A549 (cell line): ENCODE data around the gene MAPRE2. TPM values are rescaled to one million over a fixed set of nuclear protein-coding genes. Genes with fewer than 3 reads are reported as not detected.

Experiments used
- ATAC-seq, 2 experiments: fragments of 200-7000 bp in 1 of 2; fragments of >200 bp in 1 of 2; cut with Nextera tagmentation in 1 of 2; cut with Tn5 transposase in 1 of 2; 3 replicates each; pipeline versions ENCODE4 v1.8.0 to v1.9.1; 2018 to 2020; ENCODE audit warnings: mild to moderate bottlenecking in 1 of 2, moderate library complexity in 1 of 2
- CTCF ChIA-PET: fragments of 300-600 bp; sonication (Branson Sonifier 250); formaldehyde crosslinking; extraction: SDS; loops from one replicate; lab custom pipeline; 2021; ENCODE audit warnings: antibody characterized with exemption, inconsistent platforms; lab: Yijun Ruan, JAX
- POLR2A ChIA-PET: fragments of 350-600 bp; formaldehyde crosslinking; extraction: SDS; loops from one replicate; lab custom pipeline; 2021; ENCODE audit warnings: antibody characterized with exemption, inconsistent platforms; lab: Yijun Ruan, JAX
- DNase-seq, 2 experiments: peaks; one replicate each; pipeline versions ENCODE4 v3.0.0 to v3.0.0-alpha.2; 2011 to 2016; ENCODE audit warnings: low read depth in 1 of 2, low spot score in 1 of 2
- FAIRE-seq: peaks from 2 replicates; lab custom pipeline; 2011; peaks lifted over from hg19 to GRCh38; lab: Jason Lieb, UNC
- H3K27ac ChIP-seq, 2 experiments: fragments of >200 bp; sonication (Bioruptor Twin); formaldehyde crosslinking; 3 replicates each; pipeline ENCODE4 v1.5.1; 2016 to 2017
- H3K4me1 ChIP-seq: fragments of >200 bp; sonication (Bioruptor Twin); formaldehyde crosslinking; 3 replicates; pipeline ENCODE4 v1.6.1; 2016
- H3K4me2 ChIP-seq: fragments of >200 bp; sonication (Bioruptor Twin); formaldehyde crosslinking; 3 replicates; pipeline ENCODE4 v1.6.1; 2016
- H3K4me3 ChIP-seq: fragments of >200 bp; sonication (Bioruptor Twin); formaldehyde crosslinking; 3 replicates; pipeline ENCODE4 v1.5.1; 2016
- H3K9me3 ChIP-seq: fragments of >200 bp; sonication (Bioruptor Twin); formaldehyde crosslinking; 3 replicates; pipeline ENCODE4 v1.6.1; 2016
- CBX8 ChIP-seq: fragments of 200-600 bp; sonication (generic); IDR thresholded peaks from 2 replicates; pipeline ENCODE4 v1.6.1; 2016
- CHD4 ChIP-seq: fragments of 200-600 bp; sonication (generic); IDR thresholded peaks from 2 replicates; pipeline ENCODE4 v1.6.1; 2016; ENCODE audit warnings: antibody characterized with exemption, mild to moderate bottlenecking, borderline replicate concordance
- FOSB ChIP-seq: fragments of 250-450 bp; sonication (Bioruptor Pico); IDR thresholded peaks from 2 replicates; pipeline ENCODE4 v1.5.0; 2020; ENCODE audit warnings: mild to moderate bottlenecking, moderate library complexity
- HDAC2 ChIP-seq: fragments of 200-600 bp; sonication (generic); IDR thresholded peaks from 2 replicates; pipeline ENCODE4 v1.6.1; 2016
- HOXA7 ChIP-seq: fragments of 250-450 bp; sonication (Bioruptor Pico); IDR thresholded peaks from 2 replicates; pipeline ENCODE4 v1.5.0; 2020; ENCODE audit warnings: mild to moderate bottlenecking, moderate library complexity
- HOXB13 ChIP-seq: fragments of 250-450 bp; sonication (Bioruptor Pico); IDR thresholded peaks from 2 replicates; pipeline ENCODE4 v1.5.0; 2020; ENCODE audit warnings: low read depth, mild to moderate bottlenecking, moderate library complexity
- JUNB ChIP-seq: fragments of >200 bp; sonication (Bioruptor Twin); formaldehyde crosslinking; IDR thresholded peaks from 2 replicates; pipeline ENCODE4 v1.6.1; 2016
- KDM5A ChIP-seq: fragments of 200-600 bp; sonication (generic); IDR thresholded peaks from 2 replicates; pipeline ENCODE4 v1.6.1; 2016; ENCODE audit warnings: antibody characterized with exemption, mild to moderate bottlenecking
- MAFK ChIP-seq: fragments of 450-650 bp; IDR thresholded peaks from 2 replicates; pipeline ENCODE4 v1.6.1; 2014; ENCODE audit not compliant: partially characterized antibody
- NPAS2 ChIP-seq: fragments of 250-450 bp; sonication (Bioruptor Pico); IDR thresholded peaks from 2 replicates; pipeline ENCODE4 v1.8.0; 2022; ENCODE audit warnings: mild to moderate bottlenecking, moderate library complexity, borderline replicate concordance
- NR3C1 ChIP-seq: fragments of >200 bp; sonication (Bioruptor Twin); formaldehyde crosslinking; IDR thresholded peaks from 3 replicates; pipeline ENCODE4 v1.6.1; 2017
- PHF8 ChIP-seq: fragments of 200-600 bp; sonication (generic); IDR thresholded peaks from 2 replicates; pipeline ENCODE4 v1.6.1; 2016; ENCODE audit warnings: low read depth, mild to moderate bottlenecking, antibody characterized with exemption, moderate library complexity, borderline replicate concordance
- RARB ChIP-seq: fragments of 250-450 bp; sonication (Bioruptor Pico); IDR thresholded peaks from 2 replicates; pipeline ENCODE4 v1.8.0; 2021; ENCODE audit warnings: mild to moderate bottlenecking, moderate library complexity
- RNF2 ChIP-seq: fragments of 200-600 bp; sonication (generic); IDR thresholded peaks from 2 replicates; pipeline ENCODE4 v1.6.1; 2016; ENCODE audit warnings: low read depth, mild to moderate bottlenecking, antibody characterized with exemption, moderate library complexity, borderline replicate concordance
- TP53 ChIP-seq: fragments of 250-450 bp; sonication (Bioruptor Pico); IDR thresholded peaks from 2 replicates; pipeline ENCODE4 v1.5.0; 2021; ENCODE audit warnings: mild to moderate bottlenecking, moderate library complexity
- ZC3H11A ChIP-seq: fragments of 450-650 bp; IDR thresholded peaks from 2 replicates; pipeline ENCODE4 v1.6.1; 2014; ENCODE audit warnings: antibody characterized with exemption, mild to moderate bottlenecking
- ZFP36 ChIP-seq: fragments of 450-650 bp; IDR thresholded peaks from 2 replicates; pipeline ENCODE4 v1.6.1; 2014; ENCODE audit warnings: borderline replicate concordance; ENCODE audit not compliant: partially characterized antibody
- ZNF302 ChIP-seq: fragments of 250-450 bp; sonication (Bioruptor Pico); IDR thresholded peaks from 2 replicates; pipeline ENCODE4 v1.9.0; 2021; ENCODE audit warnings: inconsistent platforms, mild to moderate bottlenecking, moderate library complexity
- ZSCAN20 ChIP-seq: fragments of 250-450 bp; sonication (Bioruptor Pico); IDR thresholded peaks from 2 replicates; pipeline ENCODE4 v1.8.0; 2022; ENCODE audit warnings: mild to moderate bottlenecking, moderate library complexity
- WGBS: methylation state at CpG from one replicate; pipeline ENCODE4 v1.1.6; 2017; ENCODE audit errors: missing lambda C conversion rate; 5-methylcytosine and 5-hydroxymethylcytosine counted together
- polyA plus RNA-seq, 4 experiments: library from polyadenylated mRNA; depleted of rRNA in 3 of 4; stranded (reverse); fragments of >200 nt; fragmentation: RNase III in 1 of 4; extraction: RNeasy Plus Mini Kit Qiagen cat#74134 plus additional on column Dnase treatment in 1 of 4; gene quantifications; 2 replicates in 3 of 4; 3 replicates in 1 of 4; pipeline ENCODE4 v1.2.3, GENCODE V29; 2011 to 2017
- TF ChIP-seq, protein P1 (sequence below): fragments of 250-450 bp; sonication (Bioruptor Pico); IDR thresholded peaks from 2 replicates; pipeline ENCODE4 v1.5.0; 2020; ENCODE audit warnings: low read depth, mild to moderate bottlenecking, moderate library complexity
- TF ChIP-seq, protein P2 (sequence below): IDR thresholded peaks from 2 replicates; pipeline ENCODE4 v1.6.1; 2012
- TF ChIP-seq, protein P3 (sequence below): fragments of 200-600 bp; sonication (generic); IDR thresholded peaks from 2 replicates; pipeline ENCODE4 v1.6.1; 2016; ENCODE audit warnings: antibody characterized with exemption, mild to moderate bottlenecking, moderate library complexity
- TF ChIP-seq, protein P4 (sequence below): fragments of 150-350 bp; IDR thresholded peaks from 2 replicates; pipeline ENCODE4 v1.6.1; 2014; ENCODE audit warnings: low read depth, mild to moderate bottlenecking, low read length
- TF ChIP-seq, protein P5 (sequence below): fragments of 250-450 bp; sonication (Bioruptor Pico); IDR thresholded peaks from 2 replicates; pipeline ENCODE4 v1.5.0; 2021; ENCODE audit warnings: mild to moderate bottlenecking, moderate library complexity, borderline replicate concordance
- TF ChIP-seq, protein P6 (sequence below): fragments of >200 bp; sonication (Bioruptor Twin); formaldehyde crosslinking; IDR thresholded peaks from 2 replicates; pipeline ENCODE4 v1.6.1; 2016
- TF ChIP-seq, protein P7 (sequence below): IDR thresholded peaks from 2 replicates; pipeline ENCODE4 v1.6.1; 2012

MAPRE2 gene
- polyA plus RNA-seq, 2 of the 4 experiments (the other 2 are of a cell fraction), result 11.4 to 59.1 TPM

DNA sequence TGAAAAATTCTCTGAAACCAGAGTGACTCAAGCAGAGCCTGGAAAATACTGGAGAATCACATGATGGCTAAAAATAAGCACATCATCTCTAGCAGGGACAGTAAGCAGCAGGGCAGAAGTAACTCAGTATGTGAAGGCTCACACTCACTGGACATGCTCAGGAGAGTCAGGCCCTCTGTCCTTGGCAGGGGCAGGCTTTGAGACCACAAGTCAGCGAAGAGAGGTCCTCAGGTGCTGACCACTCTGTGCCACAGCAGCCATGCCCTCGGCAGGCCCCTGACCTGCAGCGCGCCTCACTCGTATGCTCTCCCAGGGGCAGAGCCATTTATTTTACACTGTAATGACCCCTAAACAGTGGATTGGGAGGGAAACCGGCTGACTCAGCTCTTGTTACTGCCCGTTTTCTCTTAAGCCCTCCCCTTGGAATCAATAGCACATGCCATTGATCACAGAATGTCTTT lies 76.8 kb downstream of the MAPRE2 start:
- WGBS, result 82% methylated on average over 3 of the region's 7 CpGs
- POLR2A ChIA-PET, result no interaction called here
- TF ChIP-seq HOXB13 (CRISPR knock-in tag) (no peak), MAFK (peak; percentile 43)
- H3K4me3 ChIP-seq, result no peak overlapping the region
- H3K4me1 ChIP-seq, result no peaks in the 10 kb centered on the region
- DNase-seq (no peak), ATAC-seq (no peak), FAIRE-seq (no peak)
- CTCF ChIA-PET, result no interaction called here
- no peak overlapping the region for H3K27ac ChIP-seq
- no peaks in the 10 kb centered on the region for H3K9me3 ChIP-seq
- H3K4me2 ChIP-seq, result no peak overlapping the region

DNA sequence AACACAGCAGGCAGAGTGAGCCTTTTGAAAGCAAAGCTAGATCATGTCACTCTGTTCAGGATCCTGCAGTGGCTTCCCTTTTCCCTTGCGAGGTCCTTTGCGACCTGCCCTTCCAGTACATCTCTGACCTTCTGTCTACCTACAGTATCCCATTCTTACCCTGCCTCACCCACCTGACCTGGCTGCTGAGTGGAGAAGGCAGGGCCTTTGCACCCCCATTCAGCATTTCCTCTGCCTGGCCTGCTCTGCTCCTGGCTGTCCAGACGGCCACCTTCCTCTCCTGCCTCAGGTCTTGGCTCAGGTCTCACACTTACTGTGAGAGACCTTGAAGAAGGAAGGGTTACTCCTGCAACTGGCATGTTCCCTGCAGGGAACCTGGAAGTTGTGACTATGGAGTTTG lies 77.4 kb downstream of the MAPRE2 start:
- Histone ChIP-seq H3K9me3 (no peaks in the 10 kb centered on the region), H3K4me3 (no peak overlapping the region), H3K4me1 (no peaks in the 10 kb centered on the region), H3K27ac (no peak overlapping the region), H3K4me2 (no peak overlapping the region)
- 74% methylated on average over 3 of the region's 3 CpGs for WGBS
- ChIA-PET POLR2A (no interaction called here), CTCF (interaction anchor here (1.4 kb wide), 1 partner anchor 25 kb away, joined by 3 read pairs; no protein-coding TSS in a partner anchor)
- FAIRE-seq (no peak), DNase-seq (no peak), ATAC-seq (no peak)
- TF ChIP-seq PHF8, result no peak
- no peak for TF ChIP-seq HOXA7
- TF ChIP-seq, protein P1, sequence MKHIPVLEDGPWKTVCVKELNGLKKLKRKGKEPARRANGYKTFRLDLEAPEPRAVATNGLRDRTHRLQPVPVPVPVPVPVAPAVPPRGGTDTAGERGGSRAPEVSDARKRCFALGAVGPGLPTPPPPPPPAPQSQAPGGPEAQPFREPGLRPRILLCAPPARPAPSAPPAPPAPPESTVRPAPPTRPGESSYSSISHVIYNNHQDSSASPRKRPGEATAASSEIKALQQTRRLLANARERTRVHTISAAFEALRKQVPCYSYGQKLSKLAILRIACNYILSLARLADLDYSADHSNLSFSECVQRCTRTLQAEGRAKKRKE (CRISPR knock-in tag), result no peak
- no peak for TF ChIP-seq ZSCAN20 (CRISPR knock-in tag)
- TF ChIP-seq RARB (CRISPR knock-in tag), result no peak
- TF ChIP-seq NR3C1, result no peak
- no peak for TF ChIP-seq FOSB (CRISPR knock-in tag)
- no peak for TF ChIP-seq TP53 (CRISPR knock-in tag)
- TF ChIP-seq HOXB13 (CRISPR knock-in tag), result no peak
- TF ChIP-seq ZFP36, result no peak
- TF ChIP-seq CHD4, result no peak
- no peak for TF ChIP-seq NPAS2 (CRISPR knock-in tag)
- no peak for TF ChIP-seq CBX8
- no peak for TF ChIP-seq KDM5A
- TF ChIP-seq, protein P2, sequence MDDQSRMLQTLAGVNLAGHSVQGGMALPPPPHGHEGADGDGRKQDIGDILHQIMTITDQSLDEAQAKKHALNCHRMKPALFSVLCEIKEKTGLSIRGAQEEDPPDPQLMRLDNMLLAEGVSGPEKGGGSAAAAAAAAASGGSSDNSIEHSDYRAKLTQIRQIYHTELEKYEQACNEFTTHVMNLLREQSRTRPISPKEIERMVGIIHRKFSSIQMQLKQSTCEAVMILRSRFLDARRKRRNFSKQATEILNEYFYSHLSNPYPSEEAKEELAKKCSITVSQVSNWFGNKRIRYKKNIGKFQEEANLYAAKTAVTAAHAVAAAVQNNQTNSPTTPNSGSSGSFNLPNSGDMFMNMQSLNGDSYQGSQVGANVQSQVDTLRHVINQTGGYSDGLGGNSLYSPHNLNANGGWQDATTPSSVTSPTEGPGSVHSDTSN, result no peak

DNA sequence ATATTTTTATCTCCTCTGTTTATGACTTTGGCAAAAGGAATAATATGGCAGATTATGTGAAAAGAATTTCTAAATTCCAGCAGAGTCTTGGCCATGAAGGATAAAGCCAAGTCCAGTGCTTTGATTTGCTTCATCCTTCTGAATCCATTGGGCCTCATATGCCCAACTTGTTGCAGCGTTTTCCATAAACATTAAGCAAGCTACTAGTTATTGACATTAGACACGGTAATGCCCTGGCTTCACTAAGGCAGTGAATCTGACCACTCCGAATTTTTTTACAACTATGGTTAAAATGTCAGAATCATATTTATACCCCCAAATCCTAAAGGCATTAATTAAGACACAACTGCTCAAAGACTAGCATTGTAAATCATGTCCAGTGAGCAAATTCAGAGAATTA lies 79.8 kb downstream of the MAPRE2 start:
- FAIRE-seq, result no peak
- Histone ChIP-seq H3K4me2 (no peak overlapping the region), H3K27ac (no peak overlapping the region), H3K4me1 (no peaks in the 10 kb centered on the region), H3K4me3 (no peak overlapping the region), H3K9me3 (no peaks in the 10 kb centered on the region)
- ChIA-PET POLR2A (no interaction called here), CTCF (interaction anchor here (1.4 kb wide), 1 partner anchor 17 kb away, joined by 5 read pairs; no protein-coding TSS in a partner anchor)
- no peak for ATAC-seq
- WGBS, result 82% methylated on average over 3 of the region's 3 CpGs
- no peak for DNase-seq
- TF ChIP-seq JUNB, result no peak
- TF ChIP-seq, protein P3, sequence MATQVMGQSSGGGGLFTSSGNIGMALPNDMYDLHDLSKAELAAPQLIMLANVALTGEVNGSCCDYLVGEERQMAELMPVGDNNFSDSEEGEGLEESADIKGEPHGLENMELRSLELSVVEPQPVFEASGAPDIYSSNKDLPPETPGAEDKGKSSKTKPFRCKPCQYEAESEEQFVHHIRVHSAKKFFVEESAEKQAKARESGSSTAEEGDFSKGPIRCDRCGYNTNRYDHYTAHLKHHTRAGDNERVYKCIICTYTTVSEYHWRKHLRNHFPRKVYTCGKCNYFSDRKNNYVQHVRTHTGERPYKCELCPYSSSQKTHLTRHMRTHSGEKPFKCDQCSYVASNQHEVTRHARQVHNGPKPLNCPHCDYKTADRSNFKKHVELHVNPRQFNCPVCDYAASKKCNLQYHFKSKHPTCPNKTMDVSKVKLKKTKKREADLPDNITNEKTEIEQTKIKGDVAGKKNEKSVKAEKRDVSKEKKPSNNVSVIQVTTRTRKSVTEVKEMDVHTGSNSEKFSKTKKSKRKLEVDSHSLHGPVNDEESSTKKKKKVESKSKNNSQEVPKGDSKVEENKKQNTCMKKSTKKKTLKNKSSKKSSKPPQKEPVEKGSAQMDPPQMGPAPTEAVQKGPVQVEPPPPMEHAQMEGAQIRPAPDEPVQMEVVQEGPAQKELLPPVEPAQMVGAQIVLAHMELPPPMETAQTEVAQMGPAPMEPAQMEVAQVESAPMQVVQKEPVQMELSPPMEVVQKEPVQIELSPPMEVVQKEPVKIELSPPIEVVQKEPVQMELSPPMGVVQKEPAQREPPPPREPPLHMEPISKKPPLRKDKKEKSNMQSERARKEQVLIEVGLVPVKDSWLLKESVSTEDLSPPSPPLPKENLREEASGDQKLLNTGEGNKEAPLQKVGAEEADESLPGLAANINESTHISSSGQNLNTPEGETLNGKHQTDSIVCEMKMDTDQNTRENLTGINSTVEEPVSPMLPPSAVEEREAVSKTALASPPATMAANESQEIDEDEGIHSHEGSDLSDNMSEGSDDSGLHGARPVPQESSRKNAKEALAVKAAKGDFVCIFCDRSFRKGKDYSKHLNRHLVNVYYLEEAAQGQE, result no peak
- no peak for TF ChIP-seq HDAC2
- no peak for TF ChIP-seq ZC3H11A
- TF ChIP-seq TP53 (CRISPR knock-in tag), result no peak
- TF ChIP-seq, protein P4, sequence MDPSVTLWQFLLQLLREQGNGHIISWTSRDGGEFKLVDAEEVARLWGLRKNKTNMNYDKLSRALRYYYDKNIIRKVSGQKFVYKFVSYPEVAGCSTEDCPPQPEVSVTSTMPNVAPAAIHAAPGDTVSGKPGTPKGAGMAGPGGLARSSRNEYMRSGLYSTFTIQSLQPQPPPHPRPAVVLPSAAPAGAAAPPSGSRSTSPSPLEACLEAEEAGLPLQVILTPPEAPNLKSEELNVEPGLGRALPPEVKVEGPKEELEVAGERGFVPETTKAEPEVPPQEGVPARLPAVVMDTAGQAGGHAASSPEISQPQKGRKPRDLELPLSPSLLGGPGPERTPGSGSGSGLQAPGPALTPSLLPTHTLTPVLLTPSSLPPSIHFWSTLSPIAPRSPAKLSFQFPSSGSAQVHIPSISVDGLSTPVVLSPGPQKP, result no peak
- no peak for TF ChIP-seq PHF8
- TF ChIP-seq, protein P5, sequence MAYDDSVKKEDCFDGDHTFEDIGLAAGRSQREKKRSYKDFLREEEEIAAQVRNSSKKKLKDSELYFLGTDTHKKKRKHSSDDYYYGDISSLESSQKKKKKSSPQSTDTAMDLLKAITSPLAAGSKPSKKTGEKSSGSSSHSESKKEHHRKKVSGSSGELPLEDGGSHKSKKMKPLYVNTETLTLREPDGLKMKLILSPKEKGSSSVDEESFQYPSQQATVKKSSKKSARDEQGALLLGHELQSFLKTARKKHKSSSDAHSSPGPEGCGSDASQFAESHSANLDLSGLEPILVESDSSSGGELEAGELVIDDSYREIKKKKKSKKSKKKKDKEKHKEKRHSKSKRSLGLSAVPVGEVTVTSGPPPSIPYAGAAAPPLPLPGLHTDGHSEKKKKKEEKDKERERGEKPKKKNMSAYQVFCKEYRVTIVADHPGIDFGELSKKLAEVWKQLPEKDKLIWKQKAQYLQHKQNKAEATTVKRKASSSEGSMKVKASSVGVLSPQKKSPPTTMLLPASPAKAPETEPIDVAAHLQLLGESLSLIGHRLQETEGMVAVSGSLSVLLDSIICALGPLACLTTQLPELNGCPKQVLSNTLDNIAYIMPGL (CRISPR knock-in tag), result no peak
- TF ChIP-seq, protein P6, sequence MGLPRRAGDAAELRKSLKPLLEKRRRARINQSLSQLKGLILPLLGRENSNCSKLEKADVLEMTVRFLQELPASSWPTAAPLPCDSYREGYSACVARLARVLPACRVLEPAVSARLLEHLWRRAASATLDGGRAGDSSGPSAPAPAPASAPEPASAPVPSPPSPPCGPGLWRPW, result no peak
- TF ChIP-seq ZNF302 (CRISPR knock-in tag), result no peak
- TF ChIP-seq, protein P7, sequence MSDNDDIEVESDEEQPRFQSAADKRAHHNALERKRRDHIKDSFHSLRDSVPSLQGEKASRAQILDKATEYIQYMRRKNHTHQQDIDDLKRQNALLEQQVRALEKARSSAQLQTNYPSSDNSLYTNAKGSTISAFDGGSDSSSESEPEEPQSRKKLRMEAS, result no peak
- no peak for TF ChIP-seq RNF2
